Stimulated activated CD8-positive, alpha-beta memory T cell treated with anti-CD3 and anti-CD28 coated beads, Interleukin-12 subunit alpha, Interleukin-12 subunit beta, amount 100 ng/mL, for 4 hours (primary cell): Measurements from ENCODE around the gene PITX2.

Experiments
- DNase-seq: peaks from one replicate; pipeline ENCODE4 v3.0.0-alpha.2; 2020; ENCODE audit warnings: low read depth

Gene PITX2

GRCh38 chr4:110636171-110636679, 13.3 kb upstream of the PITX2 start:
- no peak for DNase-seq

- DNase-seq, result no peak
Observed at GRCh38 chr4:110635163-110635865, 12.4 kb upstream of the PITX2 start.

GRCh38 chr4:110634350-110635162, 11.7 kb upstream of the PITX2 start:
- no peak for DNase-seq

- no peak for DNase-seq
Observed at GRCh38 chr4:110633358-110634341, 10.8 kb upstream of the PITX2 start.

- DNase-seq, result no peak
Observed at GRCh38 chr4:110632506-110633357, 9.9 kb upstream of the PITX2 start.

- no peak for DNase-seq
Observed at GRCh38 chr4:110631584-110632505, 9.0 kb upstream of the PITX2 start.

GRCh38 chr4:110630688-110631402, 8.0 kb upstream of the PITX2 start:
- DNase-seq, result no peak

GRCh38 chr4:110629780-110630687, 7.2 kb upstream of the PITX2 start:
- DNase-seq, result no peak

GRCh38 chr4:110629214-110629754, 6.4 kb upstream of the PITX2 start:
- no peak for DNase-seq

- DNase-seq, result no peak
Observed at GRCh38 chr4:110628663-110629213, 5.9 kb upstream of the PITX2 start.

- DNase-seq, result no peak
Observed at GRCh38 chr4:110627977-110628662, 5.2 kb upstream of the PITX2 start.

- no peak for DNase-seq
Observed at GRCh38 chr4:110626532-110627153, 3.8 kb upstream of the PITX2 start.

- DNase-seq, result no peak
Observed at GRCh38 chr4:110625576-110626257, 2.8 kb upstream of the PITX2 start.

GRCh38 chr4:110624904-110625494, 2.1 kb upstream of the PITX2 start:
- no peak for DNase-seq

- DNase-seq, result no peak
Observed at GRCh38 chr4:110624398-110624780, 1.5 kb upstream of the PITX2 start.
